A549 treated with GW870086 at 1 μM for 4 hours (cell line): ENCODE results near the gene USP5. TPM values are rescaled to one million over a fixed set of nuclear protein-coding genes. Genes with fewer than 3 reads are reported as not detected.

Source experiments
- total RNA-seq: library from RNA; stranded (reverse); fragments of 200-300 nt; extraction: Qiagen RNA extraction; gene quantifications from 5 replicates; pipeline ENCODE4 v1.2.3, GENCODE V29; 2022; ENCODE audit warnings: low read depth

The USP5 gene, protein sequence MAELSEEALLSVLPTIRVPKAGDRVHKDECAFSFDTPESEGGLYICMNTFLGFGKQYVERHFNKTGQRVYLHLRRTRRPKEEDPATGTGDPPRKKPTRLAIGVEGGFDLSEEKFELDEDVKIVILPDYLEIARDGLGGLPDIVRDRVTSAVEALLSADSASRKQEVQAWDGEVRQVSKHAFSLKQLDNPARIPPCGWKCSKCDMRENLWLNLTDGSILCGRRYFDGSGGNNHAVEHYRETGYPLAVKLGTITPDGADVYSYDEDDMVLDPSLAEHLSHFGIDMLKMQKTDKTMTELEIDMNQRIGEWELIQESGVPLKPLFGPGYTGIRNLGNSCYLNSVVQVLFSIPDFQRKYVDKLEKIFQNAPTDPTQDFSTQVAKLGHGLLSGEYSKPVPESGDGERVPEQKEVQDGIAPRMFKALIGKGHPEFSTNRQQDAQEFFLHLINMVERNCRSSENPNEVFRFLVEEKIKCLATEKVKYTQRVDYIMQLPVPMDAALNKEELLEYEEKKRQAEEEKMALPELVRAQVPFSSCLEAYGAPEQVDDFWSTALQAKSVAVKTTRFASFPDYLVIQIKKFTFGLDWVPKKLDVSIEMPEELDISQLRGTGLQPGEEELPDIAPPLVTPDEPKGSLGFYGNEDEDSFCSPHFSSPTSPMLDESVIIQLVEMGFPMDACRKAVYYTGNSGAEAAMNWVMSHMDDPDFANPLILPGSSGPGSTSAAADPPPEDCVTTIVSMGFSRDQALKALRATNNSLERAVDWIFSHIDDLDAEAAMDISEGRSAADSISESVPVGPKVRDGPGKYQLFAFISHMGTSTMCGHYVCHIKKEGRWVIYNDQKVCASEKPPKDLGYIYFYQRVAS
- total RNA-seq = 69.7 to 80.0 TPM (median 72.6 TPM) in 5 replicates

DNA sequence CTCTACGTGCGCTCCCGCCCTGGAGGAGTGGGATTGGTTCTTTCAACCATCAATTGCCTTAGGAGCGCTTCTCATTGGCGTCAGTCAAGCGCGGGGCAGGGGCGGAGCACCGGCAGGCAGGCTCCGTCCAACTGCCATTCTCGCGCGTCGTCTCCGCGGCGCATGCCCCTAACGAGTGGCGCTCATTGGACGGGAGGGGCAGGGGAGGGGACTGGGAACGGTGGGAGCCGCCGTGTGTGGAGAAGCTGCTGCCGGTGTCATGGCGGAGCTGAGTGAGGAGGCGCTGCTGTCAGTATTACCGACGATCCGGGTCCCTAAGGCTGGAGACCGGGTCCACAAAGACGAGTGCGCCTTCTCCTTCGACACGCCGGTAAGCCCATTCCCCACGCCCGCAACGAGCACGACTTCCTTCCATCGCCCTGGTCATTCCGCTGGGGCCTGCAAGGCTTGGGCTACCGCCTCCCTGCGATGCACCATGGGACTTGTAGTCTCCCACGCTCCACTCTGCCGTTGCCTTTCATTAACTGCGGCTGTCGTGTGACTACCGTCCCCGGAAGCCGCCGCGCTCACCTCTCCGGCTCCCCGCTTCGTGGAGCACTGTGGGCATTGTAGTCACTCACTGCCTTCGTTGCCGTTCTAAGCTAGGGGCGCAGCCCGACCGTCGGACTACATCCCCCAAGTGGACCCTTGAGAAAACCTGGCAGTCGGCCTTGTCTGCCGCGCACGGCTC is at the start of gene USP5:
USP5 (plus strand) TSS at position 230 of the 730 bp plus-strand sequence; CDS start at position 260, 30 bp downstream.

DNA sequence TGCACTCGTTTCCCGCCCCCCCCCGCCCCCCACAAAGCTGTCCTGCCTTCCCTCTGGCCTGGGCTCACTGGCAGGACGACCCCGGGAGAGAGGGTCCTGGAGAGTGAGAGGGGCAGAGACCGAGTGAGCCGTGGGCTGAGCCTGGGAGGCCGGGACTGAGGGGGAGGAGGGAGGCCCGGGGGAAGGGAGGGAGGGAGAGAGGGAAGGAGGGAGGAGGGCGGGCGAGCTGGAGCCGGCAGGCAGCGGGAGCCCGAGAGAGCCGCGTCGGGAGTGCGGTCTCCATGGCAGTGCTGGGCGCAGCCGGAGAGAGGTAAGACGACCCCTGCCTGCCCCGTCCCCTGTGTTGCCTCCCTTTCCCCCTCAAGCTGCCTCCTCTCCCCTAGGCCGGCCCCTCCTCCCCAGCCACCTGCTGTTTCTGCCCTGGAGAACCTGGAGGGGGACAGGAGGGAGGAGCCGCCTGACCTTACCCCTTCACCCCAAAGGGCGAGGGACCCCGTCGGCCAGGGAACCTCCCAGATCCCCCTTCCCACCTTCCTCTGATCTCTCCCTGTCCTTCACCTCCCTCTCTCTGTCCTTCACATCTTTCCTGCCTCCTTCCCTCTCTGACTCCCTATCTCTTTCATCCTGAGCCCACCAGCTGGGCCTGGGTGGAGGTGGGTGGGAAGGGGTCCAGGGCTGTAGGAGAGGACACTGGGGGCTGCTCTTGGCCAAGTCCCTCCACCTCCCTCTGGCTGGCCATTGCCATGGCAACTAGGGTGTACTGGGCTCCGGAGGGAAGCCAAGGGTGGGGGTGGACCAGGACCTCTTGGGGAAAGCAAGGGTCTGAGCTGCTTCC is 30.1 kb upstream of the USP5 start, which contains the start of gene GPR162:
GPR162 (plus strand) TSS at position 231 of the 835 bp plus-strand sequence. CDS start 2,078 bp downstream, outside the sequence.

DNA sequence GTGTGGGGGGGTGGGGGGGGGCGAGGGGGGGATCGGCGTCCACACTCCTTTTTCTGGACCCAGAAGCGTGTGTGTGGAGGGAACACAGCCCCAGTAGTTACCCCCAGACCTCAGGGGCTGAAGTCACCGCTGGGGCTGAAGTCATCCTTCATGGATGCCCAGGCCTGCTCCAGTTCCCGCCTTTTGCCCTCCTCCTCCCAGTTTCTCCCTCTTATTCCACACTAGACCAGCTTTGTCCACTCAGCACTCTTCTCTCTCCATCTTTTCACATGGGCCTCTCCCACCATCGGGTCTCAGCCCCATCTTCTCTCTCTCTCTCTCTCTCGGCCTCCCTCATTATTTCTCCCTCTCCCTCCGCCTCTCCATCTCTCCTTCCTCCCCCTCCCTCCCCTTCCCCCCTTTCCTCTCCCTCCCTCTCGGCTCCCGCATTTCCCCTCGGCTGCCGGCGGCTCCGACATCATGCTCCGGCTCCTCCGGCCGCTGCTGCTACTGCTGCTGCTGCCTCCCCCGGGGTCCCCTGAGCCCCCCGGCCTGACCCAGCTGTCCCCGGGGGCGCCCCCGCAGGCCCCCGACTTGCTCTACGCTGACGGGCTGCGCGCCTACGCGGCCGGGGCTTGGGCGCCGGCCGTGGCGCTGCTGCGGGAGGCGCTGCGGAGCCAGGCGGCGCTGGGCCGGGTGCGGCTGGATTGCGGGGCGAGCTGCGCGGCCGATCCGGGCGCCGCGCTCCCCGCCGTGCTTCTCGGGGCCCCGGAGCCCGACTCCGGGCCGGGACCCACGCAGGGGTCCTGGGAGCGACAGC is 23.8 kb upstream of the USP5 start, which contains the start of gene P3H3:
P3H3 (plus strand) TSS at position 426 of the 799 bp plus-strand sequence; CDS start at position 460, 34 bp downstream.

DNA sequence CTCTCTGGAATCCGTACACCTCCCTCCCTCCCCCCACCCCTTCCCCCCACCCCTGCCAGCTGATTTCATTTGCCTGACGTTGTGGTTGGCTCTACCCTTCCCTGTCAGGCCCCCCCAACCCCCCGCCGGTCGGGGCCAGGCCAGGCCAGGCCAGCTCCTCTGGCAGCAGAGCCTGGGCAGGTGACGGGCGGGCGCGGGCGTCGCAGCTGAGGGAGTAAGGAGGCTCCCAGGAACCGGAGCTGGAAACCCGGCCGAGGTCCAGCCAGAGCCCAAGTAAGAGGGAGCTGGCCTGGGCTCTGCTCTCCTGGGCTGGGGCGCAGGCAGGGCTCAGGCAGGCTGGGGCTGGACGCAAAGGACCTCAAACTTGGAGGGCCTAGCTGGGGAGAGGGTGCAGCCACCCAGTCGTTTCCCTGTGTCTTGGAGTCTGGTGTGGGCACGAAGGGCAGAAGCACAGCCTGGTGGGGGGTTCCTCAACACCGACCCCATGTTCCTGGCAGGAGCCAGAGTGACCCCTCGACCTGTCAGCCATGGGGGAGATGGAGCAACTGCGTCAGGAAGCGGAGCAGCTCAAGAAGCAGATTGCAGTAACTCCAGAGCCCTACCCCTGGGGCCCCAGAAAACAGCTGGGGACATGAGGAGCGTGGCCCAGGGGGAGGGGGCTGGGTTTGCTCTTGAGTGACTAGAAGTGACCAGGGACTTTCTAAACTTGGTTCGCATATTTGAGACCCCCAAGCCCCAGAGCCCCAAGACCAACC is 11.0 kb upstream of the USP5 start, which contains the start of gene GNB3:
GNB3 (plus strand) TSS at position 165 of the 755 bp plus-strand sequence; CDS start at position 528, 363 bp downstream.

DNA sequence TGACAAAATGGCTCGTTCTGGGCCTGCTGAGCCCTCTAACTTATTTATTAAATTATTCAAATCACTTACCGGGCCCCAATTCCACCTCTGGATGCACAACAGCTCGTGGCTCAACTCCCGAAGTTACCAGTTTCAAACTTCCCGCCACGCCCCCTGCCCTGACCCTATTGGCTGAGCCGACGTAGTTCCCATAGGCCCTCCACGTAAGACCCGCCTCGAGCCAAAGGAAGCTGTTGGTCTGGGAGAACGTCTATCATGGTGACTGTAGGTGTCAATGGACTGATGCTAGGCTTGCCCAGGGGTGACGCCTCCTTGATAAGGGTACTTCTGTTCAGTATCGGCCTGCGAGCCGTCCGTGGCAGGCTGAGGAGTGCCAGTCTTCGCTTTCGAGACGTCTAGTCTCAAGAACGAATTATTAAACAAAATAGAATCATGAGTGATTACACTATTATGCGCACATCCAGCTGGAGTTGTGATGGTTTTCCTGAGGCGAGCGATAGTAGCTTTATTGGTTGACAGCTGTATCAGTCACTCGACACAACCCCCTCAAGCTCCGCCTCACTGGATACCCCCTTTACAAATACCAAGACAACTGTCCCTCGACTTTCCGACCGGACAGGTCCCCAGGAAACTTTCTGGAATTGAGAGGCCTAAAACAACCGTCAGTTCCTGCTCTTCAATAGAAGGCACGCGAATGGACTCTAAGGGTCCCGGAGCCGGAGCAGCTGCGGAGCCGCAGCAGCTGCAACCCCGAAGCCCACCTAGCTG is 613 bp upstream of the USP5 start, which contains the start of gene CDCA3:
CDCA3 (minus strand) TSS at position 134 of the 768 bp plus-strand sequence. CDS start 334 bp downstream, outside the sequence.

DNA sequence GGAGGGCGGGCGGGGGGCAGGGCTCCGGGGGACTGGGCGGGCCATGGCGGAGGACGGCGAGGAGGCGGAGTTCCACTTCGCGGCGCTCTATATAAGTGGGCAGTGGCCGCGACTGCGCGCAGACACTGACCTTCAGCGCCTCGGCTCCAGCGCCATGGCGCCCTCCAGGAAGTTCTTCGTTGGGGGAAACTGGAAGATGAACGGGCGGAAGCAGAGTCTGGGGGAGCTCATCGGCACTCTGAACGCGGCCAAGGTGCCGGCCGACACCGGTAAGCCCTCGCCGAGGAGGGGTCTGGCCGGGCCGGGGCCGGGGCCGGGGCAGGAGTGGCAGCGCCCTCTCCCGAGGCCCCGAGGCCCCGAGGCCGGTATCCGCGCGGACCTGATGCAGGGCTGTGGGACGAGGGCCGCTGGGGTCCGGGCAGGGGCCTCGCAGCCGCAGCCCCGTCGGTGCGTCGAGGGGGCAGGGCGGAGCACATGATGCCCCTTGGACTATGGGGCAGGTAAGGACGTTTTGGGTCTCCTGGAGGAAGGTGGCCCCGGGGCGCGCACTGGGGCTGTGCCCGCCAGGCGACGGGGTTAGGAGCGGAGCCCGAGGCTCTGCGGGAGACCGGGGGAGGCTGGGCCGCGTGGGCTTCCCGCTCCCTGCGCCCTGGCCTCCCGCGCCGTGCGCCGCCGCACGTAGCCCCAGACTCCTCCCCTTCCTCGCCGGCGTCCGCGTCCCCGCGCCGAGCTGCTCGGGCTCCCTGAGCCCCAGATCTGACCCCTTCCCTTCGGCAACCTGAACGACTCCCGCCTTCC is 15.7 kb downstream of the USP5 start, which contains the start of gene TPI1:
TPI1 (plus strand) TSS at position 119 of the 798 bp plus-strand sequence; CDS start at position 155, 36 bp downstream.

DNA sequence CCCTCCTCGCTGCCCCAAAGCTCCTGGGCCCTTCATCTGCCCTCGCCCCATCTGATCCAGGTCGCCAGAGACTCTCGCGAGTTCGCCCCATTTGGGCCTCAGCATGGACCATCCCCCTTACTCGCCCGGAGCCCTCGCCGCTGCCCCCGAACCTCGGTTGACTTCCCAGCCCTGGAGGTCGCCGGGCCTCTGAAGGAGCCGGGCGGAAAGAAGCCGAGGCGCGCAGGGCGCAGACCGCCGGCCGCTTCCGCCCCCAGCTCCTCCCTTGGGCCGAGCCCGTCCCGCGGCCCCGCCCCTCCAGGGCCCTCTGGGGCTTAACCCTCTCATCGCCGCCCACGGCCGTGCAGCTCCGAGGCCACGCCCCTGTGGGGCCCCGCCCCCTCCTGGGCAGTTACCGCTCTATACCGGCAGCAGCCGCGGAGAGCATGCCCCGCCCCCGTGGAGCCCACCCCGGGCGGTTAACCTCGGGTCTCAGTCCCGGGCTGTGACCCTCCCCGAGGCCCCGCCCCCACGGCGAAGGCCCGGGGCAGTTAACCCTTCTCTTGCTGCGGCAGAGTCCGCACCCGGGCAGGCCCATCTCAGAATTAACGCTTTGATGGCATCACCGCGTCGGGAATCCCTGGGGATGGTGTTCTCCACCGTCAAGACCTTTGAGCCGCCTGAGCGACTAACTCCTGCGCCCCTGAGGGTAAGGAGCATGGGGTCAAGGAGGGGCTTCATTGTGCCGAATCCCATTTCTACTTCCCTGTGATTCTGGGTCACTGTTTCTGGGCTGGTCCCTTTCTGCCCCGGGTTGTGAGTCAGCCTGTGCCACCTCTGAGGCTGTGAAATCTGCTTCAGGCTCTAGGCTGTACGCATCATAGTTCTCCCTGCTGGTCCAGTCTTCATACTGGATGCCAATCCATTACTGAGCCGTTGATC is 21.4 kb downstream of the USP5 start, which contains the start of gene SPSB2:
SPSB2 (minus strand) TSS at position 210 of the 921 bp plus-strand sequence. CDS start 402 bp downstream, outside the sequence.

DNA sequence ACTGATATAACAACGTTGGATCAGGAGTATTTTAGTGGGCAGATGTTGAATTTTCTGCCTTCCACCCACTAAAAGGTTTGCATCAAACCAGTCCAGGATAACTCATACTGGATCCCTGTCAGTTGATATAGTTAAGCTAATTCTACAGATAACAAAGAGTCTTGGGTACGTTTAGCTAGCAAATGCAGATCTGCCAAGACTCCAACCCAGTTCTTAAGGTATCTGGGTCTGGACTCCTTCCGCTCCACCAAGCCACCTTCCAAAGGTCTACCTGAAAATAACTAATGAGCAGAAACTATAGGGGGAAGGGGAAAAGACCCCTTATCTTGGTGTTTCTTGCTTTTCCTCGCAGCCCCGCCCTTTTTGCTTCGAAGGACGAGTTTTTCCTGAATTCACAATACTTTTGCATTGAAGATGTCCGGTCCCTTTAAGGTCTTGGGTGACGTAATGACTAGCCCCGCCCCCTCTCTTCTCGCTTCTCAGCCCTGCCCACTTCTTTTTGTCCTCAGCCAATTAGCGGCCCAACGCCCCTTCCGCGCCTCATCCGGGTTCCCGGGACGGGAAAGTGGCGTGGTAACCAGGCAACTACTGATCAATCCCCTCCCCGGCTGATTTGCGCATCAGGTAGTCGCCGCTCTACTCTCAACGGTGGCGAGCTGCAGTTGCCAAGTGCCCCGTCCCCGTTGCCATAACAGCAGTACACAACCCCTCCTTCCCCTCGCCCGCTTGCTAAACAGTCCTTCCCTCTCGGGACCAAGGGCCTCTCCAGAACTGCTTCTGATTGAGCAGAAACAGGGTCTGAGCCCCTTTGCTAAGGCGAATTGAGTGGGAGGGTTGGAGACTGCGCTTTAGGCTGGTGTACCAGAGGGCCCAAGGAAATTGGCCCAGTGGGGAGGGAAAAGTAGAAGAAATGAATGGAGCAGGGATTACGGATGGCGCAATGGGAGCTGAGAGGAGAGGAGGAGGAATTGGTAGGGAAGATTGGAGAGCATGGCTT is 52.6 kb downstream of the USP5 start, which contains the start of gene LRRC23:
LRRC23 (plus strand) TSS at position 543 of the 997 bp plus-strand sequence. CDS start 812 bp downstream, outside the sequence.

DNA sequence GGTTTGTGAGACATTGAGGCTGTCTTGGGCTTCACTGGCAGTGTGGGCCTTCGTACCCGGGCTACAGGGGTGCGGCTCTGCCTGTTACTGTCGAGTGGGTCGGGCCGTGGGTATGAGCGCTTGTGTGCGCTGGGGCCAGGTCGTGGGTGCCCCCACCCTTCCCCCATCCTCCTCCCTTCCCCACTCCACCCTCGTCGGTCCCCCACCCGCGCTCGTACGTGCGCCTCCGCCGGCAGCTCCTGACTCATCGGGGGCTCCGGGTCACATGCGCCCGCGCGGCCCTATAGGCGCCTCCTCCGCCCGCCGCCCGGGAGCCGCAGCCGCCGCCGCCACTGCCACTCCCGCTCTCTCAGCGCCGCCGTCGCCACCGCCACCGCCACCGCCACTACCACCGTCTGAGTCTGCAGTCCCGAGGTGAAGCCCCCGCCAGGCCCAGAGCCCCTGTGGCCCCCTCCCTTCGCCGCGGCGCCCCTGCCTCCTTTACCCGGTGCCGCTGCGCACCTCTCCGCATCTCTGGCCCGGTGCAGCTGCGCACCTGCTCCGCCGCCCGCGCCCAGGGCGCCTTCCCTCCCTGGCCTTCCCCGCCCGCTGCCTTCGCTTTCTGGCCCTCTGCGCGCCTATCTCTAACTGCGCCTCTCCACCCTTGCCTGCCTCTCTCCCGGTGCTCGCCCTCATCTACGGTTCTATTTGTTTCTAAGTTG is 62.4 kb downstream of the USP5 start, which contains the start of gene ENO2:
ENO2 (plus strand) TSS at position 335 of the 701 bp plus-strand sequence. CDS start 1,253 bp downstream, outside the sequence.

Other genes starting within 250 kb of the USP5 start
- gene CHD4, start 244.8 kb upstream of the USP5 start, total RNA-seq = 64.0 to 70.4 TPM (median 64.3 TPM) in 5 replicates
- 0.55 to 0.97 TPM (median 0.65 TPM) in 5 replicates for gene LPAR5, start 216.2 kb upstream of the USP5 start, total RNA-seq
- 0.19 to 0.24 TPM (median 0.19 TPM) in 3 of 5 replicates, not detected in the others for gene ACRBP, start 204.7 kb upstream of the USP5 start, total RNA-seq
- gene ING4, start 189.0 kb upstream of the USP5 start, total RNA-seq = 11.2 to 16.5 TPM (median 14.6 TPM) in 5 replicates
- 50.8 to 60.2 TPM (median 56.8 TPM) in 5 replicates for gene ZNF384, start 162.8 kb upstream of the USP5 start, total RNA-seq
- gene PIANP, start 151.3 kb upstream of the USP5 start, total RNA-seq = 0.95 to 1.5 TPM (median 0.97 TPM) in 5 replicates
- 48.9 to 55.9 TPM (median 52.8 TPM) in 5 replicates for gene COPS7A, start 128.1 kb upstream of the USP5 start, total RNA-seq
- 261 to 319 TPM (median 311 TPM) in 5 replicates for gene MLF2, start 99.0 kb upstream of the USP5 start, total RNA-seq
- gene PTMS, start 85.8 kb upstream of the USP5 start, total RNA-seq = 593 to 907 TPM (median 774 TPM) in 5 replicates
- gene LAG3, start 79.6 kb upstream of the USP5 start, total RNA-seq = 0.94 to 2.1 TPM (median 1.5 TPM) in 5 replicates
- gene CD4, start 62.6 kb upstream of the USP5 start, total RNA-seq = not detected in 5 replicates
- 0.27 to 1.1 TPM (median 0.61 TPM) in 5 replicates for gene GPR162, start 30.3 kb upstream of the USP5 start, total RNA-seq
- gene P3H3, start 23.7 kb upstream of the USP5 start, total RNA-seq = 19.6 to 28.9 TPM (median 27.4 TPM) in 5 replicates
- gene GNB3, start 11.2 kb upstream of the USP5 start, total RNA-seq = 0.96 to 1.9 TPM (median 1.8 TPM) in 5 replicates
- 70.8 to 86.2 TPM (median 80.8 TPM) in 5 replicates for gene CDCA3, start 864 bp upstream of the USP5 start, total RNA-seq
- 1,472 to 1,683 TPM (median 1,669 TPM) in 5 replicates for gene TPI1, start 15.4 kb downstream of the USP5 start, total RNA-seq
- gene SPSB2, start 21.2 kb downstream of the USP5 start, total RNA-seq = 30.1 to 40.4 TPM (median 37.5 TPM) in 5 replicates
- 16.6 to 18.7 TPM (median 17.2 TPM) in 5 replicates for gene LRRC23, start 52.7 kb downstream of the USP5 start, total RNA-seq
- 38.6 to 40.3 TPM (median 40.0 TPM) in 5 replicates for gene ENO2, start 62.4 kb downstream of the USP5 start, total RNA-seq
- 54.4 to 77.3 TPM (median 73.9 TPM) in 5 replicates for gene ATN1, start 75.8 kb downstream of the USP5 start, total RNA-seq
- gene RNU7-1, start 91.7 kb downstream of the USP5 start, total RNA-seq = not detected in 5 replicates
- 300 to 340 TPM (median 314 TPM) in 5 replicates for gene C12orf57, start 91.9 kb downstream of the USP5 start, total RNA-seq
- gene PTPN6, start 99.2 kb downstream of the USP5 start, total RNA-seq = 8.6 to 14.0 TPM (median 11.0 TPM) in 5 replicates
- gene PHB2, start 118.5 kb downstream of the USP5 start, total RNA-seq = 324 to 339 TPM (median 332 TPM) in 5 replicates
- 63.3 to 71.8 TPM (median 66.5 TPM) in 5 replicates for gene EMG1, start 118.8 kb downstream of the USP5 start, total RNA-seq
- 26.3 to 31.4 TPM (median 27.6 TPM) in 5 replicates for gene LPCAT3, start 166.3 kb downstream of the USP5 start, total RNA-seq
- 39.5 to 62.4 TPM (median 44.8 TPM) in 5 replicates for gene C1S, start 208.6 kb downstream of the USP5 start, total RNA-seq
- gene C1R, start 240.3 kb downstream of the USP5 start, total RNA-seq = 27.8 to 41.1 TPM (median 29.9 TPM) in 5 replicates